Measurements from ENCODE around the gene PCBP4. TPM values are rescaled to one million over a fixed set of nuclear protein-coding genes. Genes with fewer than 3 reads are reported as not detected.

Gene PCBP4
- total RNA-seq, 1 experiment from 2014 or later = 45.8 TPM

DNA sequence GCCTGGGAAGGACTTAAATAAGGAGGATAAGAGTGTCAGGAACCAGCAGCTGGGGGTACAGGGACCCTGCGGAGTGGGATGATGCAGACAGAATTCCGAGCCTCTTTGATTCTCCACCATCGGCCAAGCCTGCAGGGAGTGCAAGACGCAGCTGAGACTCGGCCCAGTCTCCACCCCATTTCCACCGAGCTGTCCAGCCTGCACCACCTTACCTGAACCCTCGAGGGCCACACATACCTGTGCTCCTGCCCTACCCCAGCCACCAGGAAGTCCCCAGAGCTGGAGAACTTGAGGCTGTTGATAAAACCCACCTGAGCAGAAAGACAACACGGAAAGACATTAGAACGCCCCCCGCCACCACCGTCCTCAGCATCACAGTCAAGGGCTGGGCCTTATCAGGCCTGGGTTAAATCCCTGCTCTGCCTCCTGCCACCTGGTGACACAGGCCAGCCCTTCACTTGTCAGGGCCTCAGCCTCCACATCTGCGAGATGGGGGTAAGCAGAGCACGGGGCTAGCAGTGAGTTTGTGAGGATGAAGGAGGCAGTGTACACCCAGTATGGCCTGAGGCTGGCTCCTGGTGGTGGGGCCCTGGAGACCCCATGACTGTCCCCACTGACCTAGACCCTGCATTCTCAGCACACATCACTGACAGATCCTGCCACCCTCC lies 33.6 kb downstream of the PCBP4 start:
- POLR2A ChIA-PET (ENCODE audit: unreplicated experiment) = no interaction called here
- peaks cover 51% of the 10 kb centered on the region for H3K36me3 ChIP-seq (ENCODE audit: low read depth, low read length)
- H3K9ac ChIP-seq (ENCODE audit: low read length) = no peak overlapping the region
- H3K27me3 ChIP-seq (ENCODE audit: low read length) = no peaks in the 10 kb centered on the region
- no peaks in the 10 kb centered on the region for H3K4me1 ChIP-seq (ENCODE audit: insufficient read depth, low read length)
- TF ChIP-seq, protein P1, sequence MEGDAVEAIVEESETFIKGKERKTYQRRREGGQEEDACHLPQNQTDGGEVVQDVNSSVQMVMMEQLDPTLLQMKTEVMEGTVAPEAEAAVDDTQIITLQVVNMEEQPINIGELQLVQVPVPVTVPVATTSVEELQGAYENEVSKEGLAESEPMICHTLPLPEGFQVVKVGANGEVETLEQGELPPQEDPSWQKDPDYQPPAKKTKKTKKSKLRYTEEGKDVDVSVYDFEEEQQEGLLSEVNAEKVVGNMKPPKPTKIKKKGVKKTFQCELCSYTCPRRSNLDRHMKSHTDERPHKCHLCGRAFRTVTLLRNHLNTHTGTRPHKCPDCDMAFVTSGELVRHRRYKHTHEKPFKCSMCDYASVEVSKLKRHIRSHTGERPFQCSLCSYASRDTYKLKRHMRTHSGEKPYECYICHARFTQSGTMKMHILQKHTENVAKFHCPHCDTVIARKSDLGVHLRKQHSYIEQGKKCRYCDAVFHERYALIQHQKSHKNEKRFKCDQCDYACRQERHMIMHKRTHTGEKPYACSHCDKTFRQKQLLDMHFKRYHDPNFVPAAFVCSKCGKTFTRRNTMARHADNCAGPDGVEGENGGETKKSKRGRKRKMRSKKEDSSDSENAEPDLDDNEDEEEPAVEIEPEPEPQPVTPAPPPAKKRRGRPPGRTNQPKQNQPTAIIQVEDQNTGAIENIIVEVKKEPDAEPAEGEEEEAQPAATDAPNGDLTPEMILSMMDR (conservative IDR thresholded peaks at IDR 0.05; ENCODE audit: low read depth, low read length) = no peak
- TF ChIP-seq EZH2phosphoT487 (IDR thresholded peaks at IDR 0.05; ENCODE audit: borderline replicate concordance, low read length) = no peak
- TF ChIP-seq EZH2 (IDR thresholded peaks at IDR 0.05; ENCODE audit: low read length, unreplicated experiment) = no peak
- no TSS peak for BruUV-seq (replicated peaks)
- CTCF ChIA-PET = no interaction called here
- H2AFZ ChIP-seq (ENCODE audit: low read length) = no peak overlapping the region
- H3K27ac ChIP-seq (ENCODE audit: low read length) = no peak overlapping the region
- H3K4me2 ChIP-seq (ENCODE audit: low read length) = no peak overlapping the region
- no peak for ATAC-seq
- H3K9me3 ChIP-seq (ENCODE audit: low read length) = no peaks in the 10 kb centered on the region
- H4K20me1 ChIP-seq (ENCODE audit: low read length) = peaks cover 3% of the 10 kb centered on the region; the same call in 1 of the 2 replicates
- intact Hi-C loops (cut with micrococcal nuclease) = no loop called here
- H3K9me2 ChIP-seq (replicated peaks; ENCODE audit: low read length) = no peaks in the 10 kb centered on the region
- no peak overlapping the region for H3K4me3 ChIP-seq (ENCODE audit: low read length)
- no peaks in the 10 kb centered on the region for H3F3A ChIP-seq (ENCODE audit: low read length, unreplicated experiment)
- no peak for DNase-seq
- H3K79me2 ChIP-seq (ENCODE audit: low read length) = peaks cover 9% of the 10 kb centered on the region

DNA sequence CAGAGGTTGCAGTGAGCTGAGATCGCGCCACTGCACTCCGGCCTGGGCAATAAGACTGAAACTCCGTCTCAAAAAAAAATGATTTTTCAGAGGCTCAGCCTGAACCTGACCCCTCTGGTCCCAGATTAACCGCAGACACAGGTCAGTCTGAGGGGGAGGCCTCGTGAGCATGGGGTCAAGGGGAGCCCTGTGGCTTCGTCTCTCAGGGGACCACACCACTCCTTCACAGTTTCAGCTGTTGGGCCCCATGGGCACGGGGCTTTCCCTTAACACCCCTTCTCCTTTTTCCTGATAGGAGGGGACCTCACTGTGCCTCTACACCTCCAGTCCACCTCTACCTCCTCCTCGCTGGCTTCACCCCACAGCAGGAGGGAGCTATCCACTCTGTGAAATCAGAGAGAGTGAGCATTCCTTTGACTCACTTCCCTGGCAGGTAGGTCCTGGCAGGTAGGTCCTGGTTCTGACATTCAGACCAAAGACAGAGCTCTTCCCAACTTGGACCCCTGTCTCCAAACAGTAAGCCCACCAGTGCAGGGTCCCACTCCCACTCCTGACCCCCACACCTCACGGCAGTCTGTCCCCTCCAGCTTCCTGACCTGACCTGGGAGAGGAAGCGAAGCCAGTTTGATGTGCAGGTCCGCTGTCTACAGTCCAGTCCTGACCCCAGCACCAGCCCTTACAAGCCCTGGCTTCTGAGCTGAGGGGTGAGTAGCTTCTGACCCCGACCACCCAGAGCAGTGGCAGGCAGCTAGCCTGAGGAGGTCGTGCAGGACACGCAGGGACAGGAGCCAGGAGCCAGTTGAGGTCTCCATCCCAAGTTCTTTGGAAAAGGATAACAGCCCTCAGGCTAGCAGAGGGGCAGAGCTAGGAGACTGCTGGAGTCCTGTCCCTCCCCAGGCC lies 34.5 kb downstream of the PCBP4 start:
- ATAC-seq = no peak
- TF ChIP-seq EZH2 (IDR thresholded peaks at IDR 0.05; ENCODE audit: low read length, unreplicated experiment) (no peak), EZH2phosphoT487 (IDR thresholded peaks at IDR 0.05; ENCODE audit: borderline replicate concordance, low read length) (no peak)
- TF ChIP-seq, protein P1 (conservative IDR thresholded peaks at IDR 0.05; ENCODE audit: low read depth, low read length) = no peak
- H3K27ac ChIP-seq (ENCODE audit: low read length) = no peak overlapping the region
- no peaks in the 10 kb centered on the region for H3K79me2 ChIP-seq (ENCODE audit: low read length)
- no peaks in the 10 kb centered on the region for H4K20me1 ChIP-seq (ENCODE audit: low read length)
- intact Hi-C loops (cut with micrococcal nuclease) = no loop called here
- POLR2A ChIA-PET (ENCODE audit: unreplicated experiment) = no interaction called here
- no peaks in the 10 kb centered on the region for H3K9me2 ChIP-seq (replicated peaks; ENCODE audit: low read length)
- DNase-seq = no peak
- H3K4me2 ChIP-seq (ENCODE audit: low read length) = no peak overlapping the region
- no peak overlapping the region for H2AFZ ChIP-seq (ENCODE audit: low read length)
- no peaks in the 10 kb centered on the region for H3F3A ChIP-seq (ENCODE audit: low read length, unreplicated experiment)
- no peaks in the 10 kb centered on the region for H3K4me1 ChIP-seq (ENCODE audit: insufficient read depth, low read length)
- CTCF ChIA-PET = no interaction called here
- no peak overlapping the region for H3K4me3 ChIP-seq (ENCODE audit: low read length)
- H3K27me3 ChIP-seq (ENCODE audit: low read length) = no peaks in the 10 kb centered on the region
- no TSS peak for BruUV-seq (replicated peaks)
- no peaks in the 10 kb centered on the region for H3K9me3 ChIP-seq (ENCODE audit: low read length)
- H3K9ac ChIP-seq (ENCODE audit: low read length) = no peak overlapping the region
- peaks cover 45% of the 10 kb centered on the region for H3K36me3 ChIP-seq (ENCODE audit: low read depth, low read length)

DNA sequence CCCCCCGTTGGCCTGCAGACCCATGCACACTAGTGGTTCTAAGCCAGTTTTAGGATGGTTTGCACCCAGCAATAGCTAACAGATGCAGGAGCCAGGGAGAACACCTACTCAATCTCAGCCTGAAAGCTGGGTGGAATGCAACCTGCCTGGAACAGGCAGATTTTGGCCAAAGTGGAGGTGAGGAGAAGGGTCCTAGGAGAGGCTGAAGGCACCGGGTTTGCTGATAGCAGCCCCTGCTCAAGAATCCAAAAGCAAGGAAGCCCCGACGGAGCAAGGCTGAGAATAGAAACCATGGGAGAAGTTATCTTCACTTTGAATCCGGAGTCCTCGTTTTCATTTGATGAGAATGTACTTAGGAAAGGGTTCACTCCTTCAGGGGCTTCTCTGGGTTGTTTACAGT lies 35.5 kb downstream of the PCBP4 start:
- POLR2A ChIA-PET (ENCODE audit: unreplicated experiment) = no interaction called here
- H3K4me3 ChIP-seq (ENCODE audit: low read length) = no peak overlapping the region
- intact Hi-C loops (cut with micrococcal nuclease) = no loop called here
- H3K9me2 ChIP-seq (replicated peaks; ENCODE audit: low read length) = no peaks in the 10 kb centered on the region
- CTCF ChIA-PET = no interaction called here
- H3K27ac ChIP-seq (ENCODE audit: low read length) = no peak overlapping the region
- H3F3A ChIP-seq (ENCODE audit: low read length, unreplicated experiment) = no peaks in the 10 kb centered on the region
- H3K4me1 ChIP-seq (ENCODE audit: insufficient read depth, low read length) = no peaks in the 10 kb centered on the region
- H3K27me3 ChIP-seq (ENCODE audit: low read length) = no peaks in the 10 kb centered on the region
- H3K79me2 ChIP-seq (ENCODE audit: low read length) = no peaks in the 10 kb centered on the region
- ATAC-seq (no peak), DNase-seq (no peak)
- no peak overlapping the region for H3K9ac ChIP-seq (ENCODE audit: low read length)
- BruUV-seq (replicated peaks) = no TSS peak
- peaks cover 38% of the 10 kb centered on the region for H3K36me3 ChIP-seq (ENCODE audit: low read depth, low read length)
- H2AFZ ChIP-seq (ENCODE audit: low read length) = no peak overlapping the region
- TF ChIP-seq EZH2 (IDR thresholded peaks at IDR 0.05; ENCODE audit: low read length, unreplicated experiment) = no peak
- no peak for TF ChIP-seq EZH2phosphoT487 (IDR thresholded peaks at IDR 0.05; ENCODE audit: borderline replicate concordance, low read length)
- TF ChIP-seq, protein P1 (conservative IDR thresholded peaks at IDR 0.05; ENCODE audit: low read depth, low read length) = no peak
- no peaks in the 10 kb centered on the region for H3K9me3 ChIP-seq (ENCODE audit: low read length)
- no peaks in the 10 kb centered on the region for H4K20me1 ChIP-seq (ENCODE audit: low read length)
- no peak overlapping the region for H3K4me2 ChIP-seq (ENCODE audit: low read length)

All from PC-3 (cell line).